HG02571 (cell line): ENCODE measurements around the gene MOV10.
A peak's percentile ranks its signal among the peaks of the same experiment; 100 is the strongest.

Experiments used
- ATAC-seq: cut with Tn5 transposase; IDR thresholded peaks from one replicate; pipeline ENCODE4 v1.9.1; 2021; ENCODE audit warnings: mild to moderate bottlenecking, moderate library complexity; ENCODE audit not compliant: unreplicated experiment

Gene MOV10

GRCh38 chr1:112698366-112699310, 24.2 kb downstream of the MOV10 start:
- ATAC-seq, result no peak

GRCh38 chr1:112699425-112700144, 25.1 kb downstream of the MOV10 start:
- no peak for ATAC-seq

GRCh38 chr1:112700290-112701226, 26.1 kb downstream of the MOV10 start:
- peak; percentile 36 for ATAC-seq

GRCh38 chr1:112701227-112702066, 27.0 kb downstream of the MOV10 start:
- no peak for ATAC-seq

GRCh38 chr1:112702067-112702395, 27.6 kb downstream of the MOV10 start:
- no peak for ATAC-seq

GRCh38 chr1:112702420-112703261, 28.2 kb downstream of the MOV10 start:
- no peak for ATAC-seq

DNA sequence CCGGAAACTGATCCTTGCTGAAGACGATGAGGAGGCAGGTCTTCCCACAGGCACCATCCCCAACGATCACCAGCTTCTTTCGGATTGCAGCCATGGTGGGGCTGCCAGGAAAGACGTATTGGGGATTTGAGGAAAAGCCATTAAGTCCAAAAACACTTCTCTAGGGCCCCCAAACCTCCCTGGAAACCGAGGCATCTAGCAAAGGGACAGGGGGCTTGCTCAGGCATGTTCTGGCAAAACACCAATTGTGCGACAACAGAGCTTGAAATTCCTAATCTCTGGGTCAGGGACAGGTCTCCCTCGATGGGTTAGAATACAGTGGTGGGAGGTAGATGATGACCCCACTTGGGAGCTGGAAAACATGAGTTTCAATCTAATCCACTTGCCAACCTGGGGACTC, 29.2 kb downstream of the MOV10 start:
- no peak for ATAC-seq

DNA sequence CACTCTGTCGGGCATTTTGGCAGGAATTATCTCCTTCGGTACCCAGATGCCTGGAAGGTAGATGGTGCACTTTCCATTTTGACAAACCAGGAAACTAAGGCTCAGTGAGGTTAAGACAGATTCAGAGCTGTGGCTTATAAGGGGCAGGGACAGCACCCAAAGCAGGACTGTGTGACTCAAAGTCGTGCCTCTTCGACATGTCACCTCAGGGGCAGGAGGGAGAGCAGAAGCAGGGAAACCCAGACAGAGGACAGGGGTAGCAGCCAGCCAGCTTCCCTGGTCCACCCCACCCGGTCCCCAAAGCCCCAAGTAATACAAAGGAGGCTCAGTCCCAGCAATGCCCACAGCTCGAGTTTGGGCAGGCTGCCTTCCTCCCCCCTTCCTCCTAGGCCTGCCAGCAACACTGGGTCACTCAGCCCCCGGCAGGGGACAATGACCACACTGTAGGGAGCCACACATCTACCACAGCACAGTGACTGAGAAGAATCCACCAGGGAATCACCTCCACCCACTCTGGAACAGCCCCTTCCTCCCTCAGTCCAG, 30.0 kb downstream of the MOV10 start:
- no peak for ATAC-seq

GRCh38 chr1:112704934-112705627, 30.6 kb downstream of the MOV10 start:
- ATAC-seq, result peak; percentile 55

DNA sequence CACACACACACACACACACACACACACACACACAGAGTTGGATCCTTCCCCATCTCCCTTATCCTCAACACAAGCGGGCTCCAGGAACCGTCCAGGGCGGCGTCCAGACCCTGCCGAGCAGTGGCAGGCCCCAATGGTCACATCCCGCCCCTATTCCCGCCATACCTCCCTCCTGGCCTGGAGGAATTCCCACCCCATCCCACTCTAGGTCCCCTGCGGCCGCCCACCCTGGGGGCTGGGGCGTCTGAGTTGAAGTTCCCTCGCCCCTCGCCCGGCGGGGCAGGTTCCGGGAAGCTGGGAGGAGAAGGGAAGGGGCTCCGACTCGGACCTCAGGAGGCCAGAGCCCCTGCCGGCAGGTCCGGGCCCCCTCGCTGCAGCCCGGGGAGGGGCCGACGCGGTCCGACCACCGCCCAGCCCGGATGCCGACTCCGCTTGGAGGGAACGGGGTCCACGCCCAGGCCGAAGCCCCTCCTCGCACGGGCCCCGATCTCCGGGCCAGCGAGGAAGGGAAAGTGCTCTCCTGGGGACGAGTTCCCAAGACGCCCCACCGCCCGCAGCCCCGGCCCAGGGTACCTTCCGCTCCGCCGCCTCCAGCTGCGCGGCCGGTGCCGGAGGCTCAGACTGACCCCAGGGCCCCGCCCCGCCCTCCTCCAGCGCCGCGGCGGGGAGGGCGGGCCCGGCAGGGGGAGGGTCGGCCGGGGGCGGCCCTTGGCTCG, 32.2 kb downstream of the MOV10 start, which contains the start of gene RHOC:
TSS of gene RHOC (minus strand) at position 623 of the 716 bp plus-strand sequence. CDS start 3,328 bp downstream, outside the sequence.
- ATAC-seq, result peak; percentile 58

- peak; percentile 60 for ATAC-seq
Observed at GRCh38 chr1:112707221-112708001, 33.0 kb downstream of the MOV10 start.

- no peak for ATAC-seq
Observed at GRCh38 chr1:112708002-112708448, 33.6 kb downstream of the MOV10 start.

DNA sequence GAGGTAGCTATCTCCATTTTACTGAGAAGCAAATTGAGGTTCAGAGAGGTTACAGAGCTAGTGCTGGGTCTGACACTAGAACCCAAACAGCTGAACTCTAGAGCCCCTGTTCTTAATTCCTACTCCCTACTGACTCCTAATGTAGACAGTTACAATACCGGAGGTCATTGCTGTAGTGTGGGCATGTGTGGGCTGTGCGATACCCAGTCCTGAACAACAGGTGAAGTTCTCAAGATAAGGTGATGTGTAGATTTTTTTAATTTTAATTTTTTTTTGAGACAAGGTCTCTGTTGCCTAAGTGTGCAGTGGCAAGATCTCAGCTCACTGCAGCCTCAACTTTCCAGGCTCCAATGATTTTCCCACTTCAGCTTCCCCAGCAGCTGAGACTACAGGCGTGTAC, 34.0 kb downstream of the MOV10 start:
- ATAC-seq, result no peak

DNA sequence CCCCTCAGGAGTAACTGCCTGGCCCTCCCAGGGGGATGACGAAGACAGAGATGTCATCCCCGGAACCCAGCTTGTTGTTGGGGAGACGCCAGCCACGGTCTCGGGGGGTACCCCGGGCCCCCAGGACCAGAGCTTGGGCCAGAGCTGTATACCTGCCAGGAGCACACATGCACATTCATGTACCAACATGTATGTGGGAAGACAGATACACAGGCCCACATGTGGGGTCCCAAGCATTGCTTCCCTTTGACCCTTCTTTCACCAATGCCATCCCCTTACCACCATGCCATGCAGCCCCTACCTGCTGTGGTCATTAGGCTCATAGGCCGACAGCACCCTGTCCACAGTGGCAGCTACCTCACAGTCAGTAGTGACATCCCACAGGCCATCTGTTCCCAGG, 35.7 kb downstream of the MOV10 start:
- no peak for ATAC-seq

- ATAC-seq, result no peak
Observed at GRCh38 chr1:112710586-112710985, 36.1 kb downstream of the MOV10 start.

DNA sequence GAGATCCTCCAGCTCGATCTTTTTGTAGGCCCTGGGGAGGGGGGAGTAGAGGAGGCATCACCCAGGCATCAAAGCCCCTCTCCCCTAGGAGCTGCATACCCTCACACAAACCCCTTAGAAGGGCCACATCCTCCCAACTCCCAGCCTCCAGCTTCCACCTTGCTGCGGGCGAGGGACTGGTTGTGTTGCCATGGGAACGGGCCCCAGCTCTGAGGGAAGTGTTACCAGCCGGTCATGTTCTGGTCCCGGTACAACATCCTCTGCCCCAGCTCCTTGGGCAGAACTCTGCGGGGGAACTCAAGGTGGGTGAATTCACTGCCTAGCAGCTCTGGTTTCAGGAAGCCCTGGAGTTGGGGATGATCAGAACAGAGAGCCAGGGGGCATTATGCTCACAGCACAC, 36.6 kb downstream of the MOV10 start:
- no peak for ATAC-seq

- no peak for ATAC-seq
Observed at GRCh38 chr1:112711670-112712069, 37.2 kb downstream of the MOV10 start.
